GM06990 (cell line): ENCODE data around the gene TMEM150A.
"Not testable (repeated sequence)": the region's sequence is repeated elsewhere in the genome, so short reads cannot be mapped to it uniquely, and the experiment has no call there.

ENCODE experiments used
- DNase-seq: peaks from one replicate; pipeline ENCODE4 v3.0.0-alpha.2; 2011; ENCODE audit not compliant: insufficient read length; ENCODE audit errors: extremely low read depth
- H3K27me3 ChIP-seq: replicated peaks from 2 replicates; pipeline ENCODE4 v1.6.0; 2011; ENCODE audit warnings: low read length; ENCODE audit not compliant: control insufficient read depth, insufficient read depth
- H3K36me3 ChIP-seq: 2 replicates; pipeline ENCODE4 v1.5.1; 2011; ENCODE audit warnings: low read length; ENCODE audit not compliant: control insufficient read depth, insufficient read depth
- H3K4me3 ChIP-seq: replicated peaks from 2 replicates; pipeline ENCODE4 v1.5.1; 2011; ENCODE audit warnings: low read depth, mild to moderate bottlenecking, control low read depth, low read length
- TF ChIP-seq, protein P1 (sequence below): IDR thresholded peaks from 2 replicates; pipeline ENCODE4 v1.5.1; 2011; ENCODE audit warnings: low read length, control low read depth, mild to moderate bottlenecking, inconsistent platforms; ENCODE audit not compliant: insufficient read depth, poor library complexity, severe bottlenecking

The TMEM150A gene

GRCh38 chr2:85635011-85635410 lies 32.5 kb upstream of the TMEM150A start:
- DNase-seq = no peak

DNA sequence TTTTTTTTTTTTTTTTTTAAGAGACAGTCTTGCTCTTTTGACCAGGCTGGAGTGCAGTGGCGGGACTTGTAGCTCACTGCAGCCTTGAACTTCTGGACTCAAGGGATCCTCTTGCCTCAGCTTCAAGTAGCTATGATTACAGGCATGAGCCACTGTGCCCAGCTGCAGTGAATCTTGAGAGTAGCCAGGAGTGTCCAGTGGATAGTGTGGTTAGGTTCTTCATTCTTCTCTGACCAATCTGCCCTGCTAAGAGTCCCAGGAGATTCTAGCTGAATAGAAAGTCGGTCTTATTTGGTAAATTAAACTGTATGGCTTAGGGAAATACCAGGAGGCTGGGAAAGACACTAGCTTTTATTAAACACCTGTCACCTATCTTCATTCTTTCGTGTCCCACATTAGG lies 28.8 kb upstream of the TMEM150A start:
- Histone ChIP-seq H3K27me3 (no peaks in the 10 kb centered on the region), H3K4me3 (no peak overlapping the region), H3K36me3 (peaks cover 14% of the 10 kb centered on the region)
- no peak for DNase-seq
- TF ChIP-seq, protein P1, sequence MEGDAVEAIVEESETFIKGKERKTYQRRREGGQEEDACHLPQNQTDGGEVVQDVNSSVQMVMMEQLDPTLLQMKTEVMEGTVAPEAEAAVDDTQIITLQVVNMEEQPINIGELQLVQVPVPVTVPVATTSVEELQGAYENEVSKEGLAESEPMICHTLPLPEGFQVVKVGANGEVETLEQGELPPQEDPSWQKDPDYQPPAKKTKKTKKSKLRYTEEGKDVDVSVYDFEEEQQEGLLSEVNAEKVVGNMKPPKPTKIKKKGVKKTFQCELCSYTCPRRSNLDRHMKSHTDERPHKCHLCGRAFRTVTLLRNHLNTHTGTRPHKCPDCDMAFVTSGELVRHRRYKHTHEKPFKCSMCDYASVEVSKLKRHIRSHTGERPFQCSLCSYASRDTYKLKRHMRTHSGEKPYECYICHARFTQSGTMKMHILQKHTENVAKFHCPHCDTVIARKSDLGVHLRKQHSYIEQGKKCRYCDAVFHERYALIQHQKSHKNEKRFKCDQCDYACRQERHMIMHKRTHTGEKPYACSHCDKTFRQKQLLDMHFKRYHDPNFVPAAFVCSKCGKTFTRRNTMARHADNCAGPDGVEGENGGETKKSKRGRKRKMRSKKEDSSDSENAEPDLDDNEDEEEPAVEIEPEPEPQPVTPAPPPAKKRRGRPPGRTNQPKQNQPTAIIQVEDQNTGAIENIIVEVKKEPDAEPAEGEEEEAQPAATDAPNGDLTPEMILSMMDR = no peak

More at GRCh38 chr2:85635011-85635410, 32.5 kb upstream of the TMEM150A start:
- Histone ChIP-seq H3K36me3 (peaks cover 30% of the 10 kb centered on the region), H3K4me3 (no peak overlapping the region), H3K27me3 (no peaks in the 10 kb centered on the region)
- TF ChIP-seq, protein P1 = no peak

- no peak for DNase-seq
- TF ChIP-seq, protein P1 = no peak
- peaks cover 18% of the 10 kb centered on the region for H3K36me3 ChIP-seq
- H3K4me3 ChIP-seq = no peak overlapping the region
- H3K27me3 ChIP-seq = no peaks in the 10 kb centered on the region
Measured at GRCh38 chr2:85628658-85629057, 26.2 kb upstream of the TMEM150A start.

- no peak overlapping the region for H3K4me3 ChIP-seq
- H3K27me3 ChIP-seq = no peaks in the 10 kb centered on the region
- peaks cover 13% of the 10 kb centered on the region for H3K36me3 ChIP-seq
- DNase-seq = no peak
- TF ChIP-seq, protein P1 = no peak
Measured at GRCh38 chr2:85623991-85624390, 21.5 kb upstream of the TMEM150A start.

DNA sequence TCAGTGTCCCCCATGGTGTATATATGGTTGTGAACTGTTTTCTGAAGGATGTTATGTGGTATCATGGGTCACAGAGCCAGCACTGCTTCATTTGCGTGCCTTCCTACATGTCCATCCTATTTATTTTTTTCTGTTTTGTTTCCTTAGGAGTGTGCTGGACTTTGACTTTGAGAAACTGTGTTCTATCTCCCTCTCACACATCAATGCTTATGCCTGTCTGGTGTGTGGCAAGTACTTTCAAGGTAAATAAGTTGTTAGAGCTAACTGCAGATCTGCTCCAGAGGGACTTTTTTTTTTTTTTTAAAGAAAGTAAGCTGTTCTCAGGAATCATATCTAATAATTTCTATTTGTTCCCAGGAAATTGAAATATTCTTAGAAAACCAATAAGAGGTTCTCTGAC lies 18.8 kb upstream of the TMEM150A start:
- Histone ChIP-seq H3K4me3 (no peak overlapping the region), H3K27me3 (no peaks in the 10 kb centered on the region), H3K36me3 (peaks cover 12% of the 10 kb centered on the region)
- no peak for DNase-seq
- TF ChIP-seq, protein P1 = no peak

- Histone ChIP-seq H3K27me3 (no peaks in the 10 kb centered on the region), H3K4me3 (no peak overlapping the region), H3K36me3 (peaks cover 9% of the 10 kb centered on the region)
- TF ChIP-seq, protein P1 = no peak
- no peak for DNase-seq
Measured at GRCh38 chr2:85619617-85620016, 17.1 kb upstream of the TMEM150A start.

DNA sequence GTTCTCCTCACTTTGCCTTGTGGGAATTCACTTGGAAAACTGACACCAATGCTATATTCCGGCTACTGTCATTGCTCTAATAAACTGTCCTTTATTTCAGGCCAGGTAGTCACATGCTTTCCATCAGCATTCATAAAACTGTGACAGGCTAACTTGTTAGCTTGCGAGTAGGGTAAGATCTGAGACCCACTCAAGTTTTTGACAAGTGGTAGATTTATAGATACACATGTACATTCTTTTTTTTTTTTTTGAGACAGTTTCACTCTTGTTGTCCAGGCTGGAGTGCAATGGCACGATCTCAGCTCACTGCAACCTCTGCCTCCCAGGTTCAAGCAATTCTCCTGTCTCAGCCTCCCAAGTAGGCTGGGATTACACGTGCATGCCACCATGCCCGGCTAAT lies 15.2 kb upstream of the TMEM150A start:
- not testable (repeated sequence) for H3K36me3 ChIP-seq, DNase-seq, H3K4me3 ChIP-seq, H3K27me3 ChIP-seq
